Transverse colon (tissue), 4 donors: ENCODE data around the gene HSPA6. TPM values are rescaled to one million over a fixed set of nuclear protein-coding genes. Genes with fewer than 3 reads are reported as not detected.
A peak's percentile ranks its signal among the peaks of the same experiment; 100 is the strongest.

Source experiments
- DNase-seq: peaks from one replicate; pipeline ENCODE4 v3.0.0-alpha.2; 2019
- H3K27ac ChIP-seq, 4 donors: fragments of 200-600 bp; sonication (generic); 2 replicates each; pipeline ENCODE4 v1.5.1; 2016 to 2018; ENCODE audit warnings: inconsistent platforms in 4 of 4
- H3K27me3 ChIP-seq: fragments of 200-600 bp; sonication (generic); 2 replicates; pipeline ENCODE4 v1.5.1; 2017; ENCODE audit warnings: inconsistent platforms
- H3K36me3 ChIP-seq, 4 donors: fragments of 200-600 bp; sonication (generic); 2 replicates each; pipeline ENCODE4 v1.5.1; 2017 to 2019; ENCODE audit warnings: inconsistent platforms in 4 of 4
- H3K4me1 ChIP-seq, 4 donors: fragments of 200-600 bp; sonication (generic); 2 replicates each; pipeline ENCODE4 v1.5.1; 2017 to 2020; ENCODE audit warnings: inconsistent platforms in 4 of 4
- H3K4me3 ChIP-seq, 4 donors: fragments of 200-600 bp; sonication (generic); 1 replicate in 1 of 4; 2 replicates in 3 of 4; pipeline versions ENCODE4 v1.5.1 to v1.6.1; 2017 to 2019; ENCODE audit warnings: inconsistent platforms in 4 of 4
- H3K9me3 ChIP-seq, 2 donors: fragments of 200-600 bp; sonication (generic); 2 replicates each; pipeline ENCODE4 v1.5.1; 2017 to 2019; ENCODE audit warnings: inconsistent platforms in 2 of 2
- CTCF ChIP-seq, 5 experiments: fragments of 200-600 bp in 3 of 5; fragments of 450-650 bp in 2 of 5; sonication (generic) in 3 of 5; IDR thresholded peaks; 1 replicate in 2 of 5; 2 replicates in 3 of 5; pipeline ENCODE4 v1.5.1; 2016 to 2017; ENCODE audit warnings: antibody characterized with exemption in 5 of 5, inconsistent platforms in 3 of 5, mild to moderate bottlenecking in 2 of 5, moderate library complexity in 1 of 5
- EP300 ChIP-seq: sonication (generic); formaldehyde crosslinking; IDR thresholded peaks from one replicate; pipeline ENCODE4 v1.6.1; 2017; ENCODE audit warnings: antibody characterized with exemption, low read depth
- POLR2A ChIP-seq: fragments of 450-650 bp; IDR thresholded peaks from one replicate; pipeline ENCODE4 v1.6.1; 2016; ENCODE audit warnings: antibody characterized with exemption, mild to moderate bottlenecking, moderate library complexity
- POLR2AphosphoS5 ChIP-seq, 3 donors: sonication (generic); formaldehyde crosslinking; IDR thresholded peaks; one replicate each; pipeline ENCODE4 v1.6.1; 2016; ENCODE audit warnings: antibody characterized with exemption in 3 of 3
- WGBS, 2 donors: methylation state at CpG; one replicate each; pipeline ENCODE4 v1.1.5; 2018; ENCODE audit warnings: low coverage in 1 of 2; 5-methylcytosine and 5-hydroxymethylcytosine counted together
- in situ Hi-C, 4 donors: fragments of 200-750 bp; cut with MboI; loops; one replicate each; pipeline versions ENCODE4 v1.15.0 to v1.15.1; 2017; ENCODE audit warnings: low sequenced_read_pairs in 3 of 4, low pct_ligation_motif_present in 1 of 4, low pct_unique_long_range_greater_than_20kb in 1 of 4
- intact Hi-C: fragments of 100-400 bp; cut with DNase I; formaldehyde crosslinking; loops from one replicate; pipeline ENCODE4 v1.15.1; 2023; ENCODE audit warnings: low total_unique reads
- total RNA-seq, 4 donors: library from RNA; depleted of rRNA; stranded (reverse); fragments of >200 nt; gene quantifications; one replicate each; pipeline ENCODE4 v1.1.0, GENCODE V29; 2016

The HSPA6 gene
- total RNA-seq, 4 donors from 2014 or later: 0.82 to 2.2 (median 1.6) TPM; not detected in 1

GRCh38 chr1:161503394-161503748 lies 21.0 kb upstream of the HSPA6 start:
- Histone ChIP-seq H3K9me3 (no peaks in the 10 kb centered on the region), H3K4me3 (no peak overlapping the region), H3K4me1 (peaks cover 0 to 6% (median 2%) of the 10 kb centered on the region in 4 donors), H3K27ac (no peak overlapping the region), H3K36me3 (no peaks in the 10 kb centered on the region), H3K27me3 (peaks cover 22% of the 10 kb centered on the region)
- in situ Hi-C loops (no loop called here), intact Hi-C loops (no loop called here)
- DNase-seq: no peak
- TF ChIP-seq POLR2AphosphoS5 (IDR thresholded peaks at IDR 0.05): no peak
- TF ChIP-seq POLR2A: no peak
- no peak for TF ChIP-seq EP300
- no peak for TF ChIP-seq CTCF (IDR thresholded peaks at IDR 0.05)

- no peak for DNase-seq
- Histone ChIP-seq H3K27me3 (peaks cover 6% of the 10 kb centered on the region), H3K4me1 (peaks cover 0 to 6% (median 2%) of the 10 kb centered on the region in 4 donors), H3K9me3 (no peaks in the 10 kb centered on the region), H3K27ac (peak overlapping the region in 3 of 4 donors; percentile 25 to 46 (median 37)), H3K4me3 (peak overlapping the region in 1 of 4 donors; percentile 18), H3K36me3 (no peaks in the 10 kb centered on the region)
- WGBS, 2 donors: 80 to 88% methylated on average over 3 to 6 of the region's 6 CpGs
- in situ Hi-C loops: no loop called here
- no peak for TF ChIP-seq POLR2A
- no peak for TF ChIP-seq EP300
- intact Hi-C loops: no loop called here
Observed at GRCh38 chr1:161505686-161506085, 18.7 kb upstream of the HSPA6 start.

GRCh38 chr1:161506336-161507223 lies 17.8 kb upstream of the HSPA6 start:
- no peak for DNase-seq
- H3K27me3 ChIP-seq: no peaks in the 10 kb centered on the region
- peak overlapping the region in 2 of 4 donors; percentile 25 to 37 for H3K27ac ChIP-seq
- in situ Hi-C loops: no loop called here
- H3K4me3 ChIP-seq: peak overlapping the region in 1 of 4 donors; percentile 18
- H3K4me1 ChIP-seq: peaks cover 0 to 6% (median 2%) of the 10 kb centered on the region in 4 donors
- H3K9me3 ChIP-seq: no peaks in the 10 kb centered on the region
- intact Hi-C loops: no loop called here
- TF ChIP-seq CTCF (IDR thresholded peaks at IDR 0.05) (no peak), POLR2A (no peak), EP300 (no peak), POLR2AphosphoS5 (IDR thresholded peaks at IDR 0.05) (no peak)
- WGBS, 2 donors: 43 to 45% methylated on average over 3 to 11 of the region's 15 CpGs
- no peaks in the 10 kb centered on the region for H3K36me3 ChIP-seq

- in situ Hi-C loops (no loop called here), intact Hi-C loops (no loop called here)
- TF ChIP-seq POLR2AphosphoS5 (IDR thresholded peaks at IDR 0.05) (no peak), POLR2A (no peak), CTCF (IDR thresholded peaks at IDR 0.05) (no peak), EP300 (no peak)
- 82% methylated on average over 3 of the region's 3 CpGs; no CpG with 5 or more reads in 1 of the 2 donors for WGBS, 2 donors
- no peaks in the 10 kb centered on the region for H3K36me3 ChIP-seq
- H3K4me3 ChIP-seq: no peak overlapping the region
- H3K27ac ChIP-seq: no peak overlapping the region
- H3K27me3 ChIP-seq: no peaks in the 10 kb centered on the region
- H3K9me3 ChIP-seq: no peaks in the 10 kb centered on the region
- DNase-seq: no peak
- peaks cover 0 to 17% (median 6%) of the 10 kb centered on the region in 4 donors for H3K4me1 ChIP-seq
Observed at GRCh38 chr1:161510477-161510876, 13.9 kb upstream of the HSPA6 start.
